Measurements from ENCODE around the gene SULT4A1.

Gene SULT4A1

GRCh38 chr22:43828725-43828997 lies 33.7 kb downstream of the SULT4A1 start:
- no peak for DNase-seq (ENCODE audit: low spot score)

GRCh38 chr22:43827926-43828724 lies 34.2 kb downstream of the SULT4A1 start:
- no peak for DNase-seq (ENCODE audit: low spot score)

- DNase-seq (ENCODE audit: low spot score) = no peak
Measured at GRCh38 chr22:43827003-43827735, 35.1 kb downstream of the SULT4A1 start.

GRCh38 chr22:43826142-43827002 lies 35.9 kb downstream of the SULT4A1 start:
- no peak for DNase-seq (ENCODE audit: low spot score)

- no peak for DNase-seq (ENCODE audit: low spot score)
Measured at GRCh38 chr22:43825651-43826050, 36.7 kb downstream of the SULT4A1 start.

GRCh38 chr22:43824724-43825420 lies 37.4 kb downstream of the SULT4A1 start:
- DNase-seq (ENCODE audit: low spot score) = no peak

- DNase-seq (ENCODE audit: low spot score) = no peak
Measured at GRCh38 chr22:43823911-43824665, 38.2 kb downstream of the SULT4A1 start.

- no peak for DNase-seq (ENCODE audit: low spot score)
Measured at GRCh38 chr22:43823353-43823908, 38.9 kb downstream of the SULT4A1 start.

- no peak for DNase-seq (ENCODE audit: low spot score)
Measured at GRCh38 chr22:43821606-43822425, 40.5 kb downstream of the SULT4A1 start.

- DNase-seq (ENCODE audit: low spot score) = no peak
Measured at GRCh38 chr22:43820651-43821305, 41.5 kb downstream of the SULT4A1 start.

- no peak for DNase-seq (ENCODE audit: low spot score)
Measured at GRCh38 chr22:43819931-43820640, 42.2 kb downstream of the SULT4A1 start.

- DNase-seq (ENCODE audit: low spot score) = no peak
Measured at GRCh38 chr22:43819421-43819921, 42.8 kb downstream of the SULT4A1 start.

- no peak for DNase-seq (ENCODE audit: low spot score)
Measured at GRCh38 chr22:43818981-43819380, 43.3 kb downstream of the SULT4A1 start.

- no peak for DNase-seq (ENCODE audit: low spot score)
Measured at GRCh38 chr22:43817402-43817801, 44.9 kb downstream of the SULT4A1 start.

- DNase-seq (ENCODE audit: low spot score) = no peak
Measured at GRCh38 chr22:43814264-43814663, 48.0 kb downstream of the SULT4A1 start.

- no peak for DNase-seq (ENCODE audit: low spot score)
Measured at GRCh38 chr22:43812890-43813289, 49.4 kb downstream of the SULT4A1 start.

GRCh38 chr22:43812149-43812842 lies 50.0 kb downstream of the SULT4A1 start, which contains the start of gene EFCAB6:
Gene EFCAB6, minus strand, starts transcription at chr22:43812305. Its CDS starts 29,987 bp downstream, at chr22:43782318.
- peak; percentile 90 for DNase-seq (ENCODE audit: low spot score)

- peak; percentile 70 for DNase-seq (ENCODE audit: low spot score)
Measured at GRCh38 chr22:43811777-43812148, 50.5 kb downstream of the SULT4A1 start.

Measured in hematopoietic multipotent progenitor cell treated with erythropoietin and hydrocortisone succinate and interleukin-3 and kit ligand, for 17 days (in vitro differentiated cells).